Measurements from ENCODE around the gene GAL3ST1. TPM values are rescaled to one million over a fixed set of nuclear protein-coding genes. Genes with fewer than 3 reads are reported as not detected.

The GAL3ST1 gene
- total RNA-seq, 3 donors from 2014 or later (not counting 1 experiment from before 2014, with no cell fraction given) = not detected

- Mint-ChIP-seq H3K27ac (no peak overlapping the region), H3K4me3 (no peak overlapping the region), H3K4me1 (no peaks in the 10 kb centered on the region), H3K36me3 (no peaks in the 10 kb centered on the region), H3K9me3 (no peaks in the 10 kb centered on the region), H3K27me3 (ENCODE audit: low read depth in 2 of 2) (peaks cover 0 to 7% of the 10 kb centered on the region in 2 donors)
- Histone ChIP-seq H3K27me3 (ENCODE audit: control insufficient read depth, insufficient read depth, low read length) (peaks cover 4% of the 10 kb centered on the region), H3K9me3 (ENCODE audit: control insufficient read depth, insufficient read depth, low read length) (no peaks in the 10 kb centered on the region), H3K4me1 (ENCODE audit: control insufficient read depth, insufficient read depth, low read length) (no peaks in the 10 kb centered on the region), H3K36me3 (ENCODE audit: control insufficient read depth, insufficient read depth, low read length) (peaks cover 21% of the 10 kb centered on the region), H3K4me3 (ENCODE audit: low read length) (no peak overlapping the region), H3K27ac (ENCODE audit: low read length) (no peak overlapping the region)
- WGBS (ENCODE audit: insufficient coverage) = 72% methylated on average over 12 of the region's 12 CpGs
- no peak for ATAC-seq
- TF ChIP-seq, protein P1, sequence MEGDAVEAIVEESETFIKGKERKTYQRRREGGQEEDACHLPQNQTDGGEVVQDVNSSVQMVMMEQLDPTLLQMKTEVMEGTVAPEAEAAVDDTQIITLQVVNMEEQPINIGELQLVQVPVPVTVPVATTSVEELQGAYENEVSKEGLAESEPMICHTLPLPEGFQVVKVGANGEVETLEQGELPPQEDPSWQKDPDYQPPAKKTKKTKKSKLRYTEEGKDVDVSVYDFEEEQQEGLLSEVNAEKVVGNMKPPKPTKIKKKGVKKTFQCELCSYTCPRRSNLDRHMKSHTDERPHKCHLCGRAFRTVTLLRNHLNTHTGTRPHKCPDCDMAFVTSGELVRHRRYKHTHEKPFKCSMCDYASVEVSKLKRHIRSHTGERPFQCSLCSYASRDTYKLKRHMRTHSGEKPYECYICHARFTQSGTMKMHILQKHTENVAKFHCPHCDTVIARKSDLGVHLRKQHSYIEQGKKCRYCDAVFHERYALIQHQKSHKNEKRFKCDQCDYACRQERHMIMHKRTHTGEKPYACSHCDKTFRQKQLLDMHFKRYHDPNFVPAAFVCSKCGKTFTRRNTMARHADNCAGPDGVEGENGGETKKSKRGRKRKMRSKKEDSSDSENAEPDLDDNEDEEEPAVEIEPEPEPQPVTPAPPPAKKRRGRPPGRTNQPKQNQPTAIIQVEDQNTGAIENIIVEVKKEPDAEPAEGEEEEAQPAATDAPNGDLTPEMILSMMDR (IDR thresholded peaks at IDR 0.05) = no peak
- intact Hi-C loops (cut with micrococcal nuclease) = no loop called here
- DNase-seq = no peak
These were observed 1.4 kb downstream of the GAL3ST1 start for GRCh38 chr22:30572840-30573593.

- DNase-seq = no peak
- Mint-ChIP-seq H3K27ac (no peak overlapping the region), H3K4me3 (no peak overlapping the region), H3K4me1 (no peaks in the 10 kb centered on the region), H3K36me3 (no peaks in the 10 kb centered on the region), H3K27me3 (ENCODE audit: low read depth in 2 of 2) (peaks cover 0 to 7% of the 10 kb centered on the region in 2 donors), H3K9me3 (no peaks in the 10 kb centered on the region)
- WGBS (ENCODE audit: insufficient coverage) = 85% methylated on average over 5 of the region's 6 CpGs
- intact Hi-C loops (cut with micrococcal nuclease) = no loop called here
- H3K36me3 ChIP-seq (ENCODE audit: control insufficient read depth, insufficient read depth, low read length) = peaks cover 16% of the 10 kb centered on the region
- no peaks in the 10 kb centered on the region for H3K4me1 ChIP-seq (ENCODE audit: control insufficient read depth, insufficient read depth, low read length)
- TF ChIP-seq, protein P1 (IDR thresholded peaks at IDR 0.05) = no peak
- no peak for ATAC-seq
- no peak overlapping the region for H3K4me3 ChIP-seq (ENCODE audit: low read length)
- peaks cover 4% of the 10 kb centered on the region for H3K27me3 ChIP-seq (ENCODE audit: control insufficient read depth, insufficient read depth, low read length)
- H3K9me3 ChIP-seq (ENCODE audit: control insufficient read depth, insufficient read depth, low read length) = no peaks in the 10 kb centered on the region
- H3K27ac ChIP-seq (ENCODE audit: low read length) = no peak overlapping the region
These were observed 2.3 kb downstream of the GAL3ST1 start for GRCh38 chr22:30572210-30572609.

GRCh38 chr22:30569674-30570202, 4.7 kb downstream of the GAL3ST1 start:
- TF ChIP-seq, protein P1 (IDR thresholded peaks at IDR 0.05) = no peak
- Mint-ChIP-seq H3K4me1 (no peaks in the 10 kb centered on the region), H3K9me3 (no peaks in the 10 kb centered on the region), H3K4me3 (no peak overlapping the region), H3K36me3 (no peaks in the 10 kb centered on the region), H3K27me3 (ENCODE audit: low read depth in 2 of 2) (peaks cover 0 to 7% of the 10 kb centered on the region in 2 donors), H3K27ac (no peak overlapping the region)
- Histone ChIP-seq H3K4me1 (ENCODE audit: control insufficient read depth, insufficient read depth, low read length) (no peaks in the 10 kb centered on the region), H3K27me3 (ENCODE audit: control insufficient read depth, insufficient read depth, low read length) (no peaks in the 10 kb centered on the region), H3K36me3 (ENCODE audit: control insufficient read depth, insufficient read depth, low read length) (no peaks in the 10 kb centered on the region), H3K27ac (ENCODE audit: low read length) (no peak overlapping the region), H3K4me3 (ENCODE audit: low read length) (no peak overlapping the region), H3K9me3 (ENCODE audit: control insufficient read depth, insufficient read depth, low read length) (no peaks in the 10 kb centered on the region)
- 91% methylated on average over 10 of the region's 10 CpGs for WGBS (ENCODE audit: insufficient coverage)
- ATAC-seq = no peak
- intact Hi-C loops (cut with micrococcal nuclease) = no loop called here
- no peak for DNase-seq

All from natural killer cell (primary cell).